Adrenal gland (tissue), 5 donors: Measurements from ENCODE around the gene TTN.

ENCODE experiments used
- CTCF ChIP-seq, 6 experiments: fragments of 450-650 bp in 4 of 6; fragments of 200-600 bp in 2 of 6; sonication (generic) in 1 of 6; IDR thresholded peaks; 1 replicate in 5 of 6; 2 replicates in 1 of 6; pipeline versions ENCODE4 v1.5.1 to v1.8.0; 2016 to 2021; ENCODE audit warnings: antibody characterized with exemption in 6 of 6, mild to moderate bottlenecking in 2 of 6, moderate library complexity in 1 of 6
- POLR2A ChIP-seq, 2 donors: fragments of 450-650 bp; IDR thresholded peaks; one replicate each; pipeline ENCODE4 v1.6.1; 2017; ENCODE audit warnings: antibody characterized with exemption in 2 of 2, mild to moderate bottlenecking in 2 of 2, moderate library complexity in 1 of 2
- donor health status: DM: no; HTN: no; CAD: no.

- TF ChIP-seq CTCF (IDR thresholded peaks at IDR 0.05) (no peak), POLR2A (IDR thresholded peaks at IDR 0.05) (no peak)
Measured at GRCh38 chr2:178700136-178700535, 107.1 kb downstream of the TTN start.
